Heart left ventricle (tissue), 16 donors: ENCODE data around the gene GPRIN3. TPM values are rescaled to one million over a fixed set of nuclear protein-coding genes. Genes with fewer than 3 reads are reported as not detected.

Experiments used
- ATAC-seq, 4 donors: fragments of 200-7000 bp; cut with Tn5 transposase; one replicate each; pipeline ENCODE4 v1.9.1; 2020 to 2022; ENCODE audit warnings: moderate library complexity in 4 of 4, mild to moderate bottlenecking in 3 of 4, moderate number of reproducible peaks in 1 of 4
- DNase-seq, 5 donors: peaks; one replicate each; pipeline ENCODE4 v3.0.0-alpha.2; 2020
- H3K27ac ChIP-seq, 12 donors: fragments of 200-600 bp; sonication (generic) in 4 of 12; one replicate each; pipeline versions ENCODE4 v1.5.0 to v1.8.0; 2016 to 2022; ENCODE audit warnings: mild to moderate bottlenecking in 2 of 12
- H3K27me3 ChIP-seq, 9 donors: fragments of 200-600 bp; sonication (generic) in 2 of 9; one replicate each; pipeline versions ENCODE4 v1.5.1 to v1.8.0; 2016 to 2022; ENCODE audit warnings: mild to moderate bottlenecking in 3 of 9
- H3K36me3 ChIP-seq, 9 donors: fragments of 200-600 bp; sonication (generic) in 2 of 9; one replicate each; pipeline versions ENCODE4 v1.5.0 to v1.8.0; 2018 to 2022; ENCODE audit warnings: mild to moderate bottlenecking in 2 of 9
- H3K4me1 ChIP-seq, 12 donors: fragments of 200-600 bp; sonication (generic) in 4 of 12; one replicate each; pipeline versions ENCODE4 v1.5.0 to v1.8.0; 2016 to 2022; ENCODE audit warnings: mild to moderate bottlenecking in 3 of 12
- H3K4me3 ChIP-seq, 12 donors: fragments of 200-600 bp; sonication (generic) in 4 of 12; one replicate each; pipeline versions ENCODE4 v1.5.0 to v1.8.0; 2017 to 2022; ENCODE audit warnings: mild to moderate bottlenecking in 9 of 12, moderate library complexity in 4 of 12
- H3K9me3 ChIP-seq, 12 donors: fragments of 200-600 bp; sonication (generic) in 4 of 12; one replicate each; pipeline versions ENCODE4 v1.5.0 to v1.8.0; 2016 to 2022; ENCODE audit warnings: mild to moderate bottlenecking in 1 of 12
- CTCF ChIP-seq, 12 donors: fragments of 200-600 bp; sonication (generic) in 4 of 12; IDR thresholded peaks; one replicate each; pipeline versions ENCODE4 v1.5.0 to v1.8.0; 2018 to 2022; ENCODE audit warnings: antibody characterized with exemption in 12 of 12, mild to moderate bottlenecking in 5 of 12
- POLR2A ChIP-seq, 2 donors: fragments of 450-650 bp; IDR thresholded peaks; one replicate each; pipeline ENCODE4 v1.6.1; 2017; ENCODE audit warnings: antibody characterized with exemption in 2 of 2, mild to moderate bottlenecking in 2 of 2, moderate library complexity in 2 of 2
- WGBS, 4 donors: extraction: QIAGEN DNeasy Blood & Tissue Kit in 2 of 4; methylation state at CpG; one replicate each; pipeline versions ENCODE4 v1.1.5 to v1.1.7; 2013 to 2018; 5-methylcytosine and 5-hydroxymethylcytosine counted together
- intact Hi-C, 10 donors: fragments of 100-400 bp; cut with DNase I; formaldehyde crosslinking; loops; one replicate each; pipeline versions ENCODE4 v1.11.1 to v1.14.2; 2022
- polyA plus RNA-seq, 2 donors: library from polyadenylated mRNA; stranded (reverse); fragments of 200-250 nt; gene quantifications; one replicate each; pipeline ENCODE4 v1.2.3, GENCODE V29; 2013
- total RNA-seq, 9 donors: library from RNA; depleted of rRNA in 2 of 9; stranded (reverse); fragments of >200 nt in 2 of 9; fragmentation: NEBNext Ultra II Directional in 3 of 9; extraction: Animal tissue kit (Norgen Biotek cat#: 25700) in 3 of 9; gene quantifications; one replicate each; pipeline versions ENCODE4 v1.1.0 to v1.2.4, GENCODE V29; 2016 to 2023
- donor health status: ischemic (EF 13 %, LVEDD 7.1; RV severe dilation, severe dysfunction).
- donor health status: healthy with polysubstance abuse.
- donor health status: DM: no; HTN: yes; CAD: no.
- donor health status: DM: no; HTN: no; CAD: no.
- donor health status: ischemic (EF 25% LVEDD 6.9; RV normal size, moderate dysfunction).
- donor health status: ischemic (EF 25% LVEDD 5.7; RV mildly dilated, moderate dysfunction).
- donor health status: healthy.
- donor health status: DM: yes; HTN: yes; CAD: no.
- donor health status: ischemic (EF 35%, LVEDD 5.7; RV mildly dilated, moderate dysfunction).
- donor health status: nonischemic (EF 11% LVEDD 7.7; RV severe dilation, severe dysfunction).
- donor health status: DM: yes; HTN: yes; CAD: no.
- donor health status: PGD.
- donor health status: ischemic (EF 29% LVEDD 5.4; RV normal size, mild dysfunction).
- donor health status: nonischemic (EF 23%, LVEDD 6.1; RV moderate dilation, normal function).

GPRIN3 gene
- total and polyA plus RNA-seq, 11 donors: 2.4 to 16.5 (median 13.0) TPM

GRCh38 chr4:89196745-89197144 is 110.9 kb downstream of the GPRIN3 start:
- WGBS, 4 donors: 20 to 44% (median 37%) methylated on average over 2 of the region's 2 CpGs
- H3K4me3 ChIP-seq: no peak overlapping the region
- intact Hi-C loops: no loop called here
- H3K27ac ChIP-seq: no peak overlapping the region
- no peaks in the 10 kb centered on the region for H3K9me3 ChIP-seq
- DNase-seq: no peak
- no peak for ATAC-seq
- H3K4me1 ChIP-seq: no peaks in the 10 kb centered on the region
- H3K27me3 ChIP-seq: no peaks in the 10 kb centered on the region
- TF ChIP-seq POLR2A (IDR thresholded peaks at IDR 0.05) (no peak), CTCF (IDR thresholded peaks at IDR 0.05) (no peak)
- no peaks in the 10 kb centered on the region for H3K36me3 ChIP-seq

GRCh38 chr4:89196056-89196674 is 111.4 kb downstream of the GPRIN3 start:
- Histone ChIP-seq H3K4me1 (no peaks in the 10 kb centered on the region), H3K27ac (no peak overlapping the region), H3K36me3 (no peaks in the 10 kb centered on the region), H3K9me3 (no peaks in the 10 kb centered on the region), H3K27me3 (no peaks in the 10 kb centered on the region), H3K4me3 (no peak overlapping the region)
- ATAC-seq (no peak), DNase-seq (no peak)
- TF ChIP-seq POLR2A (IDR thresholded peaks at IDR 0.05): no peak
- TF ChIP-seq CTCF (IDR thresholded peaks at IDR 0.05): no peak
- 58 to 79% (median 72%) methylated on average over 2 of the region's 2 CpGs for whole genome bisulfite sequencing, 4 donors
- intact Hi-C loops: no loop called here

- intact Hi-C loops: no loop called here
- H3K27ac ChIP-seq: no peak overlapping the region
- H3K4me1 ChIP-seq: no peaks in the 10 kb centered on the region
- H3K4me3 ChIP-seq: no peak overlapping the region
- H3K36me3 ChIP-seq: no peaks in the 10 kb centered on the region
- H3K27me3 ChIP-seq: no peaks in the 10 kb centered on the region
- no peaks in the 10 kb centered on the region for H3K9me3 ChIP-seq
- TF ChIP-seq CTCF (IDR thresholded peaks at IDR 0.05): no peak
- TF ChIP-seq POLR2A (IDR thresholded peaks at IDR 0.05): no peak
- DNase-seq (no peak), ATAC-seq (no peak)
- WGBS, 4 donors: 40 to 44% (median 42%) methylated on average over 3 of the region's 3 CpGs
Observed at GRCh38 chr4:89193843-89194242, 113.8 kb downstream of the GPRIN3 start.

Other genes with a start within 250 kb of the GPRIN3 start
- 1 to 10 TPM; 1.6 to 3.9 (median 2.3) TPM for gene TIGD2, start 196.3 kb downstream of the GPRIN3 start, total RNA-seq
- 1 to 10 TPM; 1.1 to 1.7 TPM for gene TIGD2, start 196.3 kb downstream of the GPRIN3 start, polyA plus RNA-seq